CD4-positive, alpha-beta T cell treated with Interleukin-10 for 1 hour (primary cell): ENCODE data around the gene CNTNAP2.
"Not testable (repeated sequence)": the region's sequence is repeated elsewhere in the genome, so short reads cannot be mapped to it uniquely, and the experiment has no call there.

Source experiments
- DNase-seq: peaks from one replicate; pipeline ENCODE4 v3.0.0-alpha.2; 2020

The CNTNAP2 gene

DNA sequence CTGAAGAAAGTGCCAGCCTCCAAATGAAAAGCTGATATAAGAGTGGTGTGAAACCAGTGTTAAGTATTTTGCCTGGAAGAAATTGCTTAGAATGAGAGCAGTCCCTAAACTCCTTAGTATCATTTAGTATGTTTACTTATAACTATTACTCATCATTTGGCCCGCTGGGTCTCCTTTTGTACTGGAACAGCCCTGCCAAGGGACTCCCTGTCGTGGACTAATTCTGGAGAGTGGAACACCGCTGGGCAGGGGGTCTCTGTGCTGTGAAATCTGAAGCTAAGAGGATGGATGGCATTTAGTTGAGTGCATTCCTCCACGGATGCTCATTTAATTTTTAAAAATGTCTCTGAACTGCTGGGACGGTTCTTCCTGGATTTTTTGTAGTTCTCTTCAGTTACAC lies 1584.1 kb downstream of the CNTNAP2 start:
- no peak for DNase-seq

GRCh38 chr7:147707926-147708325 lies 1591.3 kb downstream of the CNTNAP2 start:
- DNase-seq: no peak

- DNase-seq: no peak
Measured at GRCh38 chr7:147708871-147709270, 1592.3 kb downstream of the CNTNAP2 start.

- no peak for DNase-seq
Measured at GRCh38 chr7:147711447-147711846, 1594.8 kb downstream of the CNTNAP2 start.

DNA sequence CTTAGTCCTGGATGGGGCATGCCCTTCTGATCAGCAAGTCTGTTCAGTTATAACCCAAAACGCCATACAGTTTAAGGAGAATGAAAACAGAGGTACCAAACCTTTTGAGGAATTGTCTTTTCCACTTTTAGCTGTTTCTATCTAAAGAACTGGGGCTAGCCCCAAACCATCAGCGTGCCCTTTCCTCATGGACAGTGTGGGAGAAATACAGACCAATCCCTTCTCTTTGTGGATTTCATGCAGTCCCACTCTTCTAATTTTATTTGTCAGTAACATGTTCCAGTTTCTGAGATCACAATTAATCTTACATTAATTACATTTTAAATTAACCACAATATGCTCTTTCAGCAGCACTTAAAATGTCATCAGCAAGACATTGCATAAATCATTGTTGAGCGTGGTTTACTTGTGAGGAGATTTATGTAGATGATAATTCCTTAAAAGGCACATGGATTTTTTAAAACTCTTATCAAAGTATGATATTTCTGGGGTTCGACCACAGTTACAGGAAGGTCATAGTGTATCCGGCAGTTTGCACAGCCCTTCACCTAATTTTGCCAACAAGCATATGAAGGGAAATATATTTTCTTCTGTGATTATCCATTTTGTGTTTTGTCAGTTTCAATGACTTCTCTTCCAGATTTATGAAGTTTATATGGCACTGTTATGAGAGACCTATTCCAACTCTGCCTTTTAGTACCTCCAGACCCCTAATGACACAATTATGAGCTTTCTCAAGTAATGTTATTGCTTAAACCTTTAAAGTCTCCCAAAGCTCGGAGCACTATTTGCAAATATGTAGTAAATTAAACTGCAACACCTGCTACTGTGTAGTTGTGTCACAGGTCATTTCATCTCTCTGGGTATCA lies 1605.6 kb downstream of the CNTNAP2 start:
- DNase-seq: no peak

- no peak for DNase-seq
Measured at GRCh38 chr7:147723536-147723935, 1606.9 kb downstream of the CNTNAP2 start.

- no peak for DNase-seq
Measured at GRCh38 chr7:147731311-147731710, 1614.7 kb downstream of the CNTNAP2 start.

DNA sequence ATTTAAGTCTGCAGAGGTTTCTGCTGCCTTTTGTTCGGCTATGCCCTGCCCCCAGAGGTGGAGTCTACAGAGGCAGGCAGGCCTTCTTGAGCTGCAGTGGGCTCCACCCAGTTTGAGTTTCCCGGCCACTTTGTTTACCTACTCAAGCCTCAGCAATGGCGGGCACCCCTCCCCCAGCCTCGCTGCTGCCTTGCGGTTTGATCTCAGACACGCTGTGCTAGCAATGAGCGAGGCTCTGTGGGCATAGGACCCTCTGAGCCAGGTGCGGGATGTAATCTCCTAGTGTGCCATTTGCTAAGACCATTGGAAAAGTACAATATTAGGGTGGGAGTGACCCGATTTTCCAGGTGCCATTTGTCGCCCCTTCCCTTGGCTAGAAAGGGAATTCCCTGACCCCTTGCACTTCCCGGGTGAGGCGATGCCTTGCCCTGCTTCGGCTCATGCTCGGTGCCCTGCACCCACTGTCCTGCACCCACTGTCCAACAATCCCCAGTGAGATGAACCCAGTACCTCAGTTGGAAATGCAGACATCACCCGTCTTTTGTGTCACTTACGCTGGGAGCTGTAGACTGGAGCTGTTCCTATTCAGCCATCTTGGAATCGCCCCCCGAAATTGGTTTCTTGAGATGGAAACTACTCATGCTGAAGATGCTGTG lies 1621.1 kb downstream of the CNTNAP2 start:
- DNase-seq: not testable (repeated sequence)

DNA sequence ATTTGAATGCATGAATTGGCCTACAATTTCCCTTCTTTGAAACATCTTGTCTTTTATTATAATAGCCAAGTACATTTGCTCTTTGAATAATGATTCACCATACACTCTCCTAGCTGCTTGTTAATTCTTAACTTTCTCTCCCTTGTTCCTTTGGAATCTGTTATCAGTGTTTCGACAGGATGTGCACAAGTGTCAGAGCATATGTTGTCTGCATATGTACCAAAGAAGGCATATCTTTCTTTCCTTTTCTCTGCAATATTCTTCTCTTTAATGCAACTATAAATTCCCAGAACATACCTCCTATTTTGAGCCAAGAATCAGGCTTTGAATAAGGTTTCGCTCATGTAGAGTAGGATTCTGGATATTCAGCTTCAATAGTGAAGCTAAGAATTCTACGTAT lies 1625.7 kb downstream of the CNTNAP2 start:
- no peak for DNase-seq

- no peak for DNase-seq
Measured at GRCh38 chr7:147756300-147756699, 1639.7 kb downstream of the CNTNAP2 start.

GRCh38 chr7:147759327-147759943 lies 1642.8 kb downstream of the CNTNAP2 start:
- no peak for DNase-seq

GRCh38 chr7:147765301-147765700 lies 1648.7 kb downstream of the CNTNAP2 start:
- DNase-seq: no peak

- DNase-seq: no peak
Measured at GRCh38 chr7:147771344-147771743, 1654.7 kb downstream of the CNTNAP2 start.

- no peak for DNase-seq
Measured at GRCh38 chr7:147774461-147774860, 1657.9 kb downstream of the CNTNAP2 start.

DNA sequence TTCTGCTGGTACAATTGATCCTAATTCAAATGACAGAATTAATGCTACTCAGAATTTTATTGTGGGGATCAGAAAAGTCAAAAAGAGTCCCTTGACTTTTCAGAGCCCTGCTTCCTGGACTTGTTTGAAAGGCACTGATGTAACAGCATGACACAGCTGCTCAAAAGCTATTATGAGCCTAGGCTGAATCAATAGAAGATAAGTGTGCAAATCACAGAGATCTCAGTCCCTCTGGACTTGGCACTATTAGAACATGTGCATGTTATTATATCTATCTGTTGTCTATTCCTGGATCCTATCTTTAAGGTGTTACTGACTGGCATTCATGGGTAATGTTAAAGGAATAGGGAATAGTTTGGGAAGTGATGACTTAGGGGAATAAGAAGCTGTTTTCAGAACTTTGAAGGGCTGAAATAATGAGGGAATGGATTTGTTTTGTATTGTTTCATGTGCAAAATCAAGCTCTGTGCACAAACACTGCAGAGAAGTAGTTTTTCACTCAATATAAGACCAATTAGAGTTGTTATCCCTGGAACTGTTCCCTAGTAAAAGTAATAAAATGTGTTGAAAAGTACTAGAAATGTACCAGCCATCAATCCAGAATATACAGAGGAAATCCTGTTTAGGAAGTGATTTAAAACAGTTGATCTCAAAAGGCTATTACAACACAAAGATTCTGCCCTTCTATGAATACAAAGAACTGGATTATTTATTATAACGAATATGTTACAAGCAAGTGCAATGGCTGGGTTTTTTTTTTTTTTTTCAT lies 1659.1 kb downstream of the CNTNAP2 start:
- DNase-seq: no peak

DNA sequence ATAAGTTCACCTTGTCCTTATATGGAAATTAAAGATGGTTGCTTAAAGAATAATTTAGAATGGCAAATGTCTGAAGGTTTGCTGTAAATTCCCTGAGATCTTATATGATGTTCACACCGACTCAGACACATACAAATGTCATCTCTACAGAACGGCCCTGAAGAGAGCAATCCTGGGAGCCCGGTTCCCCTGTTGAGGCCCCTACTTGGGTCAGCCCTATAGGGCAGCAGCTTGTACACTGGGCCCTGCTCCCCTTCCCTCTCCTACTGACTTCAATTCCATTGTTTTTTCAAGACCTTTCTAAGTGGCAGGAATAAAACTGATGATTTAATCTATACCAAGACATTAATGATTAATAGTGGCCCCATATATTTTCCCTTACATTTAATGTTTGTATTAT lies 1660.7 kb downstream of the CNTNAP2 start:
- DNase-seq: no peak

DNA sequence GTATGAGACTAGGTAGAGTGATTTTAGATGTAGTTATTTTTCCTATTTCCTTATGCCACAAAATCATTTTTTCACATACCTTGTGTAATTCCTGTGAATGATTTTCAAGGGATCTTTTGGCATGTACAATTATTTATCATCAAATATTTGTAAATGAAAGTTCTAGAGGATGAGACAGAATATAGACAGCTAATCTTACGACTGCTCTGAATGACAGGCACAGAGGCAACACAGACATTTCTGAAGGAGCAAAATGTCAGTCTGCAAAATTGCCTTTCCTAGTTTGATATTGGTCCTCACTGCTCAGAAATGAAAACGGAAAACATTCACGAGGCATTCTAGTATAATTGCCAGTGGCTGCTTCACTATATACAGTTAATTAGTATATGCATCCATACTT lies 1663.3 kb downstream of the CNTNAP2 start:
- DNase-seq: no peak

- DNase-seq: no peak
Measured at GRCh38 chr7:147796581-147796980, 1680.0 kb downstream of the CNTNAP2 start.

DNA sequence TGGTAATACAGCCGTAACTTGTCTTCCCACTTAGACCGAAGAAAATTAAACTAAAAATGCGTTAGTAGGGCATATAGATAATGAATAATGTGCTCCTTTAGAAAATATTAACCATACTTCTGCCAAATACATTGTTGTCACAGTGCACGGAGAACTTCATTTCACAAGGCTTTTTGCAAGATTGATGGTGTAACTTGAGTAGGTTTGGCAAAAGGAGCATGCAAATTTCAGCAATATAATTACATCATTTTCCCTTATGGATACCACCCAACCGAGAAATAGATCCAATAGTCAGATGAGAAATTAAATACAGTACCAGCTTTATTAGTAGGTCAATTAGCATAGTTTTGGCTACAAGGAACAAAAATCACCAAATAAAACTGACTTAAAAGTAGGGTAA lies 1681.4 kb downstream of the CNTNAP2 start:
- no peak for DNase-seq

GRCh38 chr7:147801762-147802161 lies 1685.2 kb downstream of the CNTNAP2 start:
- DNase-seq: not testable (repeated sequence)

DNA sequence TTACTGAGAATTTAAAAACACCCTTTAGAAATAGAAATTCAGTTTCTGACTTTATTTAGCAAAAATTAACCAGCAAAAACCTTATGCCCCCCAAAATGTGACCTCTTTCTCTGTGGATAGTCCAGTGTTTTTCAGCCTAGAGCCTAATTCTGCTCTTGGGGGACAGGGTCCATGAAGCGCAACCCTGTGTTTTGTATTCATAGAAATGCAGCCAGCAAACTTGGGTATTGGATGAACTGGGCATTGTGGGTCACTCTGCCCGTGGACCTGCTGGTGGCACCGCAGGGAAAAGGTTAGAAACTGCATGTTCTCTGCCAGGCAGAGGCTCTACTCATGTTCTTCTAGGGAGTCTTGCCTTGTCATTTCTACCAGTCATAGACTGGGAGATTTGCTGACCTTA lies 1686.5 kb downstream of the CNTNAP2 start:
- DNase-seq: no peak

GRCh38 chr7:147803606-147804005 lies 1687.0 kb downstream of the CNTNAP2 start:
- DNase-seq: no peak

DNA sequence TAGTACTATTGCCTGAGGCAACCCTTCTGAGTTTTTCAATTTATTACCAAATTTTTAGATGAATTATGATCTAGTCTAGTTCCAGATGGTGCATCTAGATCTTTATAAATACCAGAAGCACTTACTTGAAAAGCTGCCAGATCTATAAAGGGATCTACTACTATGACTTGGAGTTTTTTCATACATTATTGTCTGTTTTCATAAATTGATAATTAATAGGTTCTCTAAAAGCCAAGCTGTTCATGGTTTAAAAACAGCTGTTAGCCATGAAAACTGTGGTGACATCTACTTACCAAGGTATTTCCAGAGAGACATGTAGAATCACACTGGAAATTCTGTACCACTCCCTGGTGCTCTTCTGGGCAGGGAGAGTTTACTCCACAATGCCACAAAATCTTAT lies 1687.4 kb downstream of the CNTNAP2 start:
- no peak for DNase-seq
